ENCODE measurements around the gene MTHFR.

DNA sequence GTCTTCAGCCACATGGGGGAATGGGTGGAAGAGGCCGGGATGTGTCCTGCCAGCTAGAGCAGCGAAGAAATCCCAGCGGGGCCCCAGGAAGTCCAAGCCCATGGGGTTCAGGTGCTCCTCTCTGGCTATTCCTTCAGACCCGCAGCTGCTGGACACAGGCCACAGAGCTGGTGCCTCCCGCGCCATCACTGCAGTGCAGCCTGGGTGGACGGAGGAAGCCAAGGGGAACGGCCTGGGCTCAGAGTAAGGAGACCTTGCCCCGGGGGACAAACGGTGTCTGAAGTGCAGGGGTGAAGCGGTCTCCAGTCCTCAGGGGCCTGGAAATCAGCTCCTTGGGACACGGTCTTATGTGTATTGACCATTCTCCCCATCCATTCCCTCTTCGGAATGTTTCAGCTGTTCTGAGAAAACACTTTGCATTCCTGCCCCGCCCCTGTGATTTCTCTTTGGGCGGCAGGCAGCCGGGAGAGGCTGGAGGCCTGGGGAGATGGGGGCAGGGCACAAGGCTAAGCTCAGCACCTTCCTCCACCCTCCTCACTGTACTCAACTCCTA lies 18.4 kb downstream of the MTHFR start:
- TF ChIP-seq, protein P1, sequence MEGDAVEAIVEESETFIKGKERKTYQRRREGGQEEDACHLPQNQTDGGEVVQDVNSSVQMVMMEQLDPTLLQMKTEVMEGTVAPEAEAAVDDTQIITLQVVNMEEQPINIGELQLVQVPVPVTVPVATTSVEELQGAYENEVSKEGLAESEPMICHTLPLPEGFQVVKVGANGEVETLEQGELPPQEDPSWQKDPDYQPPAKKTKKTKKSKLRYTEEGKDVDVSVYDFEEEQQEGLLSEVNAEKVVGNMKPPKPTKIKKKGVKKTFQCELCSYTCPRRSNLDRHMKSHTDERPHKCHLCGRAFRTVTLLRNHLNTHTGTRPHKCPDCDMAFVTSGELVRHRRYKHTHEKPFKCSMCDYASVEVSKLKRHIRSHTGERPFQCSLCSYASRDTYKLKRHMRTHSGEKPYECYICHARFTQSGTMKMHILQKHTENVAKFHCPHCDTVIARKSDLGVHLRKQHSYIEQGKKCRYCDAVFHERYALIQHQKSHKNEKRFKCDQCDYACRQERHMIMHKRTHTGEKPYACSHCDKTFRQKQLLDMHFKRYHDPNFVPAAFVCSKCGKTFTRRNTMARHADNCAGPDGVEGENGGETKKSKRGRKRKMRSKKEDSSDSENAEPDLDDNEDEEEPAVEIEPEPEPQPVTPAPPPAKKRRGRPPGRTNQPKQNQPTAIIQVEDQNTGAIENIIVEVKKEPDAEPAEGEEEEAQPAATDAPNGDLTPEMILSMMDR (IDR thresholded peaks at IDR 0.05): no peak
- TF ChIP-seq RFX5 (IDR thresholded peaks at IDR 0.05; ENCODE audit: low read length) (no peak), POLR2AphosphoS5 (IDR thresholded peaks at IDR 0.05; ENCODE audit: low read depth, low read length) (no peak), GABPA (IDR thresholded peaks at IDR 0.05; ENCODE audit: low read depth) (no peak)
- TF ChIP-seq, protein P2, sequence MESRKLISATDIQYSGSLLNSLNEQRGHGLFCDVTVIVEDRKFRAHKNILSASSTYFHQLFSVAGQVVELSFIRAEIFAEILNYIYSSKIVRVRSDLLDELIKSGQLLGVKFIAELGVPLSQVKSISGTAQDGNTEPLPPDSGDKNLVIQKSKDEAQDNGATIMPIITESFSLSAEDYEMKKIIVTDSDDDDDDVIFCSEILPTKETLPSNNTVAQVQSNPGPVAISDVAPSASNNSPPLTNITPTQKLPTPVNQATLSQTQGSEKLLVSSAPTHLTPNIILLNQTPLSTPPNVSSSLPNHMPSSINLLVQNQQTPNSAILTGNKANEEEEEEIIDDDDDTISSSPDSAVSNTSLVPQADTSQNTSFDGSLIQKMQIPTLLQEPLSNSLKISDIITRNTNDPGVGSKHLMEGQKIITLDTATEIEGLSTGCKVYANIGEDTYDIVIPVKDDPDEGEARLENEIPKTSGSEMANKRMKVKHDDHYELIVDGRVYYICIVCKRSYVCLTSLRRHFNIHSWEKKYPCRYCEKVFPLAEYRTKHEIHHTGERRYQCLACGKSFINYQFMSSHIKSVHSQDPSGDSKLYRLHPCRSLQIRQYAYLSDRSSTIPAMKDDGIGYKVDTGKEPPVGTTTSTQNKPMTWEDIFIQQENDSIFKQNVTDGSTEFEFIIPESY (IDR thresholded peaks at IDR 0.05; ENCODE audit: borderline replicate concordance, low read depth): no peak

All from SK-N-SH (cell line).